HEK293T (cell line): ENCODE data around the gene PRKCH.

Source experiments
- BHLHE40 ChIP-seq: fragments of 450-650 bp; IDR thresholded peaks from 2 replicates; pipeline ENCODE4 v1.6.1; 2016; ENCODE audit warnings: mild to moderate bottlenecking, moderate library complexity, borderline replicate concordance
- CTBP1 ChIP-seq: fragments of 450-650 bp; IDR thresholded peaks from 2 replicates; pipeline ENCODE4 v1.6.1; 2016; ENCODE audit warnings: borderline replicate concordance
- FOXM1 ChIP-seq: fragments of 450-650 bp; IDR thresholded peaks from 2 replicates; pipeline ENCODE4 v1.6.1; 2017; ENCODE audit warnings: mild to moderate bottlenecking, borderline replicate concordance
- HDGF ChIP-seq: fragments of 450-650 bp; IDR thresholded peaks from 2 replicates; pipeline ENCODE4 v1.6.1; 2017; ENCODE audit warnings: antibody characterized with exemption, borderline replicate concordance
- L3MBTL2 ChIP-seq: fragments of 450-650 bp; conservative IDR thresholded peaks from 2 replicates; pipeline ENCODE4 v1.6.1; 2016; ENCODE audit warnings: mild to moderate bottlenecking
- NFRKB ChIP-seq: fragments of 450-650 bp; IDR thresholded peaks from 2 replicates; pipeline ENCODE4 v1.6.1; 2016; ENCODE audit warnings: mild to moderate bottlenecking, moderate library complexity
- SP1 ChIP-seq: fragments of 450-650 bp; IDR thresholded peaks from 2 replicates; pipeline ENCODE4 v1.6.1; 2017
- SUZ12 ChIP-seq: fragments of 450-650 bp; IDR thresholded peaks from 2 replicates; pipeline ENCODE4 v1.6.1; 2016; ENCODE audit warnings: mild to moderate bottlenecking
- TARDBP ChIP-seq: fragments of 450-650 bp; IDR thresholded peaks from 2 replicates; pipeline ENCODE4 v1.6.1; 2016
- TF ChIP-seq, protein P1 (sequence below): fragments of 450-650 bp; IDR thresholded peaks from 2 replicates; pipeline ENCODE4 v1.6.1; 2016

DNA sequence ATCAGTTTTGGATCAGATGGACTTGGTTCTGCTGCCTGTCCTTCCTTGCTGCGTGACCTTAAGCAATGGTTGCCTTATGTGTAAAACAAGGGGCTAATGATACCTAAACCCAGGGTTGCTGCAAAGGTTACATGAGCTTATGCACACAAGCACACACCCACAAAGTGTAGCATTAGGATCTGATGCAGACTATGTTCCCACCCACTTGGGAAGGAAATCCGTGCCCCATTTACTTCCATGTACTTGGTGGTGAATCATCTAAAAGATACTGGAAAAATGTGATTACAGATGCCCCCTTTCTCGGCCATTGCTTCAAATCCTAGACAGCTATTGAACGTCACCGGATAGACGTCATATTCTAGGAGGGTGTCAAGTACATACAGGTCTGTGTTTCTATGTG is 87.1 kb downstream of the PRKCH start:
- TF ChIP-seq L3MBTL2 (no peak), CTBP1 (no peak), NFRKB (no peak), HDGF (no peak), BHLHE40 (no peak), SUZ12 (no peak), FOXM1 (no peak), TARDBP (no peak), SP1 (no peak)
- TF ChIP-seq, protein P1, sequence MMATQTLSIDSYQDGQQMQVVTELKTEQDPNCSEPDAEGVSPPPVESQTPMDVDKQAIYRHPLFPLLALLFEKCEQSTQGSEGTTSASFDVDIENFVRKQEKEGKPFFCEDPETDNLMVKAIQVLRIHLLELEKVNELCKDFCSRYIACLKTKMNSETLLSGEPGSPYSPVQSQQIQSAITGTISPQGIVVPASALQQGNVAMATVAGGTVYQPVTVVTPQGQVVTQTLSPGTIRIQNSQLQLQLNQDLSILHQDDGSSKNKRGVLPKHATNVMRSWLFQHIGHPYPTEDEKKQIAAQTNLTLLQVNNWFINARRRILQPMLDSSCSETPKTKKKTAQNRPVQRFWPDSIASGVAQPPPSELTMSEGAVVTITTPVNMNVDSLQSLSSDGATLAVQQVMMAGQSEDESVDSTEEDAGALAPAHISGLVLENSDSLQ: no peak
